GM19240 (cell line): ENCODE results near the gene C1QL1.

Source experiments
- DNase-seq: peaks from one replicate; pipeline ENCODE4 v3.0.0; 2011; ENCODE audit warnings: low spot score; ENCODE audit not compliant: insufficient read length

Gene C1QL1

DNA sequence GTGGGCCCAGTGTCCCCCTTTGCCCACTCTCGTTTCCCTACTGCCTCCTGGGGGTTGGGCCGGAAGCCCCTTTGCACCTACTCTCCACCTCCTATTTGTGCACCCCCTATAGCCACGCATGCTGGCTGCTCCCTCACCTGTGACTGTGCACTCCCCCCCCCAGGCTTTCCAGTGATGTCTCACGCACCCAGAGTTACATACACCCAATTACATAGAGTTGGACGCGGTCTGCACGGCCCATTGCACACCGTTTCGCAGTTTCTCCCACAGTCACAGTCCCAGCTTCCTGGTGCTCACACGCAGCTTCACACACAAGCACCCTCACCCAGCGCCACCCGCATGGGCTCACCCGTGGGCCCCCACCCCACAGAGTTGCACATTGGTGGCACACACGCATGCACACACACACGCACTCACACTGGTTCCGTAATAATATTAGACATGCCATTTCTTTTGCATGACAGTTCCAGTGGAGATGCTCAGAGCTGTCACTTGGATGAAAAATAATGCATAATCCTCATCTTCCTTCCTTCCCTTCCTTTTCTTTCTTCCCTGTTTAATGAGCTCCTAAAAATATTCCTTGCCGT lies 21.5 kb upstream of the C1QL1 start:
- DNase-seq = no peak

DNA sequence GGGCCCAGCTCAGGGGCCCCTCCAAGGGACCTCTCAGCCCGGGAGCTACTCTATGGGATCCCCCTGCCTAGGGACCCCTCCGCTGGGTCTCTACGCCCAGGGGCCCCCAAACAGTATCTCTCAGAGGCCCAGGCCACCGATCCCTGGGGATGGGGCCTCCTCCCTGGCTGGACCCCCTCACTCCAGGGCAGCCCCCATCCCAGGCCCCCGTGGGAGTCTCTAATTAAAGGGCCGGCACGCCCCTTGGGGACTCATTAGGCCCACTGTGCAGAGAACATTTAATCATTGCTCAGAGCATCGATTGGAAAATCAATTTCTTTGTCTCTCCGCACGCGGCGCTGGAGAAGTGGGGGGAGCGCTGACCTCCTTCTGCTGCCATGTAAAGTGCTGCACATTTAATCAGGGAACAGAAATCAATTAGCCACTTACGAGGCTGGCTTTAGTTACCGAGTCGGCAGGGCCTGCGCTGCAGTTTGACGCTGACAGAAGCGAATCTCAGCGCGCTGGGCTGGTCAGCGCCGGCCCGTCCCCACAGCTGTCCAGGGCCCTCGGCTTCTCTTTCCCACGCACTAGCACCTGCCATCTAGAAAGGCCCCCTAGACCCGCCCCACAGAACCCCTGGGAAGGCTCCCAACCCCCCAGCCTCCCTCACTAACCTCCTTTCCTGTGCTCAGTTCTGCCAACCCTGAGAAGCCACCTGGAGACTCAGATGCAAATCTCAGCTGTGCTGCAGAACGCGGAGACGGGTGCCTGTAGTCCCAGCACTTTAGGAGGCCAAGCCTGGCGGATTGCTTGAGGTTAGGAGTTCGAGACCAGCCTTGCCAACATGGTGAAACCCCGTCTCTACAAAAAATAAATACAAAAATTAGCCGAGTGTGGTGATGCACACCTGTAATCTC lies 20.2 kb upstream of the C1QL1 start:
- no peak for DNase-seq

DNA sequence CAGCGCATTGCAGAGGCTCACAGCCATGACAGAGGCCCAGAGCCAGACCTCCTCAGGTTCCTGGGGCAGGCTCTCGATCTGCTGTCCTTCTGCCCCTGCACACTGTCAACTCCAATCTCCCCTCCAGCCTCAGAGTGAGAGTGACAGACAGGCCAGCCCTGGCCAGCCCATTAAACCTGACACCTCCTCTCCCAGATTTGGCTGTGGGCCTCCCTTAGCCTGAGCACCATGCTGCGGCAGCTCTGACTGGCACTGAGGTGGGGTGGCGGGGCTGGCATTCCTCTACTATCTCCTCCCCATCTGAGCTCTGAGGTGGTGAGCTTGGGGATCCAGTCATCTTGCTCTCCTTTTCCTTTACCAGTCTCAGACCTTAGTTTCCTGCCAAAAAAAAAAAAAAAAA lies 15.5 kb upstream of the C1QL1 start:
- no peak for DNase-seq

DNA sequence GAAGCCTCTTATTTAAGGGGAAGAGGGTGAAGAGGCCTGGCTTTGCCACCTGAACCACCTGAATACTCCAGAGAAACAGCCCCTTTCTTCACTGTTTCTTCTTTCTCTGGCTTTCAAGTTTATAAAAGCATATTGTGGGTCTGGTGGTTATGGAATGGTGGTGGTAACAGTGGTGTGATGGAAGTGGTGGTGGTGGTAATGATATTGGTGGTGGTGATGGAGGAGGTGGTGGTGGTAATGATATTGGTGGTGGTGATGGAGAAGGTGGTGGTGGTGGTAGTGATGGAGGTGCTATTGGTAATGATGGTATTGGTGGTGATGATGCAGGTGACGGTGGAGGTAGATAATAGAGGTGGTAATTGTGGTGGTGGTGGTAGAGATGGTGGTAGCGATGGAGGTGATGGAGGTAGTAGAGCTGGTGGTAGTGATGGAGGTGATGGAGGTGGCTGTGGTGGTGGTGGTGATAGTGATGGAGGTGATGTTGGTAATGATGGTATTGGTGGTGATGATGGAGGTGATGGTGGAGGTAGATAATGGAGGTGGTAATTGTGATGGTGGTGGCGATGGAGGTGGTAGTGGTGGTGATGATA lies 14.1 kb upstream of the C1QL1 start:
- DNase-seq = no peak

DNA sequence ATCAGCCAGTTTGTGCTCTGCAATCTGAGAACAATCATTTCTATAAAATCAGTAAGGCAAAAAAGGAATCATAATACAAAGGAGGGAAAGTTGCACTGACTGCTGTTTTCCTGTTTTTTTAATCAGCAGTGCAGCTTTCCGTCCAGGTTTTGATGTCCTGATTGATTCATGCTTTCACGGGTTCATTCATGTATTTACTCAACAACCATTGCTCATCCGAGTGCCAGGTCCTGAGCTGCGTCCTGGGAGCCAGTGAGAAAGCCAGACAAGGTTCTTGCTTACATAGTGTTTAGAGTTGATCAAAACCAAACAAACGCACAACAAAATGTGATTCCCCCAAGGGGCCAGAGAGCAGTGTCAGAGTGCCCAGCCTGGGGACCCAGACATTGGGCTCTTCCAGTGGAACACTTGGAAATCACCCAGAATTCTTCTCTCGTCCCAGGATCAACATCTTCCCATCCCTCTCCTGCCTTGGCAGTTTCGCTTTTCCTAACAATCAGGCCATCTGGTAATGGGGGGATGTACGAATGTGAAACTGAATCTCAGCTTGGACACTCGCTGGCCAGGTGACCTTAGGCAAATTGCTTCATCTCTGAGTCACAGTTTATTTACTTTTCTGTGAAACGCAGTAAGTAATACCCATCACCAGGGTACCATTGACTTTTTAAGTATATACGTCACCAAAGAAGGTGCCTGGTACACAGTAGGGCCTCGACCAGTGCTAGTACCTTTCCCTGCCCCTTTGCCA lies 13.3 kb upstream of the C1QL1 start:
- DNase-seq = no peak

DNA sequence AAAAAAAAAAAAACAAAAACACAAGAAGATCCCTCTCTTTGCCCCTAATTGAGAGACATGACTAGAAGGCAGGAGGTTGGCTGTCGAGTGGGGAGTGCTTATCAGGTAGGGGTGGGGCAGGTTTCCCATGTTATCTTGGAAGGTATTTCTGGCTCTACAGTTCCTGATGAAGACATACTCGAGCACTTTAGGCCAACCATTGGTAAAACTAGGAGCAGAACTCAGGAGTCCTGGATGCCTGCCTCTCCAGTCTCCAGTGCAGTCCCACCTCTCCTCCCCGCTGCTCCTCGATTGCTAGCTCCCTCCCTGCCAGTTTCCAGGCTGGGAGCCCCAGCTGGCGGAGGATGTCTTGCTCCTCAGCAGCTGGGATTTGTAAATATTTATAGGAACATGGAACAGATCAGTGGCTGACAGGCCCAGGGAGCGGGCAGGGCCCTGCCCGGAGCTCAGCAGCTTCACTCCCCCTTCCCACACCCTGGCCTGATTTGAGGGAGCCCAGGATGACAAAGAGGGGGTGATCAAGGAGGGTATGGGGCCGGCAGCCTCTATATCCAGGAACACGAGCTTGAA lies 11.4 kb upstream of the C1QL1 start:
- DNase-seq = no peak

DNA sequence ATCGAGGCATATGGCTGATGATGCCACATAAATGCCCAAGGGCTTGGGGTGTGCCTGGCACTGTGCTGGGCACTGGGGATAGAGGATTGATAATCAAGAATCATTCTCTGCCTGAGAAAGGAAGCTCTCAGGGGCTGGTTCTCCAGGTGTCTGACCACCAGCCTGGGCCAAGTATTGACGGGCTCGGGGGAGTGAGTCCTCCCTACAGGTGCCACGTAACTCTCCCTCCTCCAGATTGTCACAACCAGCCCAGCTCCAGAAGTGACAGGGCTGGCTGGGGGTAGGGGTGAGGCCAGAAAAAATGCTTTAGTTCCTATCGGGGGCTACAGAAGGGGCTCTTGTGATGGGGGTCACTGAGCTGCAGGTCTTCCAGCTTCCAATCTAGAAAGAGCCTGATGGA lies 10.7 kb upstream of the C1QL1 start:
- no peak for DNase-seq

DNA sequence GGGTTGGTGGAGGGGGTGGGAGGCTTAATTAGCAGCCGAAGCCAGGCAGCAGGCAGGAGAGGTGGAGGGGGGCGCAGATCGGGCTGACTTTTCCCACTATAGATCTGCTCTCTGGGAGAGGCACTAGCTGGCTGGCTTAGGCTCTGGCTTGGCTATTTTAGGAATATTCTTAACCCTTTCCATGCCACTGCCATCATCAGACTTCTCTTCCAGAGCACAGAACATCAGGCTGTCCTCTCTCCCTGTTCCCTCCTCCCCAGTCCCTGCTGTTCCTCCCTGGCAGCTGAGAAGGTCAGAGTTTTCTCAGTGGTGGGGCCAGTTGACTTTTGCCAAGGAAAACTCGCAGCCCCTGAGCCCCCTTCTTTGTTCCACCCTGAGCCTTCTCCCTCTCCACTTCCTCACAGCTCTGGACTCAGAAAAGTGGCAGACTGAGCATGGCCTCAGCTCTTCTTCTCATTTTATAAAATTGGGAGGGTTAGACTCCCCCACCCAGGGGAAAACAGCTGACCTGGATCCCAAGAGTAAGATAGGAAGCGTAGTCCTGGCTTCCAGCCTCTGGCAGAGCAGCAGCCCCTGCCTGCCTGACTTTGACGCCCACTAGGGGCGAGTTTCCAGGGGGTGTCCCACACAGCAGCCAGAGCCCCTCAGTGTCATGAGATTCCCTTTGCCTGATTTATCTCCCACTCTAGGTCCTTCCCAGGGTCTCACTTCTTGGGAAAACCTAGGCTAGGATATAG lies 9.9 kb upstream of the C1QL1 start:
- no peak for DNase-seq

DNA sequence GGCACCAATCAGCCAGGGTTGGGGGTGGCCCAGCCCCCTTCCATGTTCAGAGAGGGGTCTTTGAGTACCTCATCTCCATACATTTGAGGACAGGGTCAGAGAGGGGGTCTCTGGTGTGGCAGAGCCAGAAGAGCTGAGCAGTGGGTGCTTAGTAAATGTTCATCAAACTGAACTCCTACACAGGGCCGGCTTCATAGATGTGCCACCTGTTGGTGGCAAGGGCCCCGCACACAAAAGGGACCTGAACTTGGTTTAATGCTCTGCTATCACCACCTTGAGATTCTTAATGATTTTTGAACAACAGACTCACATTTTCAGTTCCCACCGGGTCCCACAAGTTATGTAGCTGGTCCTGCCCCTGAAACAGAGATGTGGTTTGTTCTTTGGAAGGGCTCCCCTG lies 9.0 kb upstream of the C1QL1 start:
- no peak for DNase-seq

DNA sequence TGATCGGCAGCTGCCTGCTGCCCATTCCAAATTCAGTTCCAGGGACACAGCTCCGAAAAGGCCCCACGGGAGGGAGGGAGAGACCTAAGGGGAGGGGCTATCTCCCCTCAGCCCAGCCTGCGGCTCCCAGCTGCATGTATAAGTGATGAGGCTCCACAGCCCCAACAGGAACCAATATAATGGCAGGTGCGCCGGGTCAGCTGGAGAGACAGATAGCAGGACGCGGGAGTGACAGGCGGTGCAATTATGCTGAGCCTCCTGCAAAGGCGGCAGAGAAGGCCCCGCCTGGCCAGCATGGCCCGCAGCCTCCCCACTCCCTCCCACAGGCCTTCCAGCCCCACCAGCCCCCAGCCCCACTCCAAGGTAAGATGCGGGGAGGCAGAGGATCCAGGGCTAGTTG lies 8.1 kb upstream of the C1QL1 start:
- no peak for DNase-seq

DNA sequence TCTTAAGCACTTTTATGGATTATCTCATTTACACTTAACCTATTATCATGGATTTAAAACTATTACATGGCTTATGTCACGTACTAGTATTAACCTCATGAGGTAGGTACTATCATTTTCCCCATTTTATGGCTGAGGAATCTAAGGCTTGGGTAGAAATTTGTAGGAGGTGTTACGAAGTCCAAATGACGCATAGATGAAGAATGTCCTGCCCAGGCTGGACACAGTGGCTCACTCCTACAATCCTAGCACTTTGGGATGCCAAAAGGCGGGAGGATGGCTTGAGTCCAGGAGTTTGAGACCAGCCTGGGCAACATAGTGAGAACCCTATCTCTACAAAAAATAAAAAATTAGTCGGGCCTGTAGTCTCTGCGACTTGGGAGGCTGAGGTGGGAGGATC lies 4.8 kb upstream of the C1QL1 start:
- DNase-seq = no peak

DNA sequence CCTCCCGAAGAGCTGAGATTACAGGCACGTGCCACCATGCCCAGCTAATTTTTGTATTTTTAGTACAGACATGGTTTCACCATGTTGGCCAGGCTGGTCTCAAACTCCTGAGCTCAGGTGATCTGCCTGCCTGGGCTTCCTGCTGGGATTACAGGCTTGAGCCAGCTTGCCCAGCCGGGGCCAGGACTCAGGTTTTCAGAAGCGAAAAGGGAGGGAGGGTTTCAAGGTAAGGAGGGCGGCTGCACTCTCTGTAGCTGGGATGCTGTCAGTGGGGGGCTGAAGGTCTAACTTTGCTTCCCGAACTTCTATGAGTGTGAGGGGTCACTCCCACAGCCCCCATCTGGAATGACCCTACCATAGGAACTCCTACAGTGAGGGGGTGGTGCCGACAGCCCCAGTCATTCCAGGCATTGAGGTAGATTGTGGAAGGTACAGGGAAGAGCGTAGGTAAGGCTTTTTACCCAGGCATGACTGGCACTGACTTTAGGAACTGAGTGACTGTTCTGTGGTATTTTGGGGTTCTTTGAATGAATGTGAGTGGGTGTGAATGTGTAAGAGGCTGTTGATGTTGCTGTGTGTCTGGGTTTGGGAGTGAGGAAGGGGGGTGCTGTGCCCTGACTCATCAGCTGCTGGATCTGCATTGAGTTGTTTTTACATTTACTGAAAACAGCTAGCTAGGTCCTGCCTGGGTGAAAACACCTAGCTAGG lies 3.8 kb upstream of the C1QL1 start:
- no peak for DNase-seq

DNA sequence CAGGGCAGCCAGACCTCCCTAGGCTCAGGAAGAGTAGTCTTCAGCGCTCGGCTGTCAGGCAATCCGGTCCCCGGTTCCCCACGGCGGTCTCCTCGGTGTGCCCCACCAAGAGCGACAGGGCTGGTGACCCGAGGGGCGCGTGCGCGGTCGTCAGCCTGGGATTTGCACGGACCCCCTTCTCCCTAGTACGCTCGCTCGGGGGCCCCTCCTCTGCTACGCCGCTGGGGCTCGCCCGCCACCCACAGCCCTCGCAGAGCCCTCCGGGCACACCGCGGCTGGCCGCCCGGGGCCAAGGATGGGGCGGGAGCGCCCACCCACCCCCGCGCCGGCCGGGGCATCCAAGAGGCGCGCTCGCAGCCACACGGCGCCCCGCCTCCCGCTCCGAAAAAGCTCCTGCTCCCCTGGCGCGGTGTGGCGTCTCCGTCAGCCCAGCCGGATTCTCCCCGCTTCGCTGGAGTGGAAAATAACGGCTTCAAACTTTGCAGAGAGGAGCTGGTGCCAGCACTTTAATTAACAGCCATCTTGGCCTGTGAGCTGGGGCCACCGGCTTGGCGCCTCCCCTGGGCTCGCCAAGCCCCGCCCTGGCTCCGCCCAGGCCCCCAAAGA lies 2.1 kb upstream of the C1QL1 start:
- no peak for DNase-seq

DNA sequence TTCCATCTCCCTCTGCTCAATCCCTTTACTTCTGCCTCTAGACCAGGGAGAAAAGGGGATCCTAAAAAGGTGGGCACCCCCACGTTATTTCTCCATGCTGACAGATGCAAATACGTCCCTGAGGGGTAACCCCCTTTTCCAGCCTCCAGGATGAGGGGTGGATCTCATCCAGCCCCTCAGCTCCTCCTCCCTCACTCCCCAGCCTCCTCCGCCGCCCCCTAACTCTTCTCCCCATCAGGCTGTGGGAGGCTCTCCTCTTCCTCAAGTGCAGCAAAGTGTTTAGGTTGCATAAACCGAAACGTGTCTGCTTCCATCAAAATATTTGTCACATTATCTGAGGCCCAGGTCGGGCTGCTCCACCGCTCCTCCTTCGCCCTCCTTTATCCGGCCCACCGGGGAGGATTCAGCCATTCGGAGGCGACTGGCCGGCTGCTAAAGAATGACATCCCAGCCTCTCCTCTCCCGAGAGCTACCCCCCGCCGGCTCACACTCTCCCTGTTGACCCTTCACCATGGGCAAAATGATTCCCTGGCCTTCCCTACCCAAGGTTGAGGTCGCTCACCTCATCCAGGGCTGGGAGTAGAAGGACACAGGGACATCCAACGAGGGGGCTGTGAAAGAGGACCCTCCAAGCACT lies 1.2 kb upstream of the C1QL1 start:
- DNase-seq = no peak

DNA sequence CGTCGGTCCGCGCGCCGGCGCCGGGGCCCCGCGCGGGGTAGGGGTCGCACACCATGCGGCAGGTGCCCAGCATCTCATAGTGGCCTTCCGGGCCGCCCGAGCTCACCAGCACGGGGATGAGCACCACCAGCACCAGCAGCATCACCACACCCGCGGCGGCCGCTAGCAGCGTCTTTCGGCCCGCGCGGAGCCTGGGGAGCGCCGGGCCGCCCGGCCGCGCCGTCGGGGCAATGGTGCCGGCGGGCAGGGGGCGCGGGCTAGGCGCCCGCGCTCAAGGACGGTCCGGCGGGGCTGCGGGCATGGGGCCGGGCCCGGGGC lies 237 bp downstream of the C1QL1 start:
- no peak for DNase-seq

DNA sequence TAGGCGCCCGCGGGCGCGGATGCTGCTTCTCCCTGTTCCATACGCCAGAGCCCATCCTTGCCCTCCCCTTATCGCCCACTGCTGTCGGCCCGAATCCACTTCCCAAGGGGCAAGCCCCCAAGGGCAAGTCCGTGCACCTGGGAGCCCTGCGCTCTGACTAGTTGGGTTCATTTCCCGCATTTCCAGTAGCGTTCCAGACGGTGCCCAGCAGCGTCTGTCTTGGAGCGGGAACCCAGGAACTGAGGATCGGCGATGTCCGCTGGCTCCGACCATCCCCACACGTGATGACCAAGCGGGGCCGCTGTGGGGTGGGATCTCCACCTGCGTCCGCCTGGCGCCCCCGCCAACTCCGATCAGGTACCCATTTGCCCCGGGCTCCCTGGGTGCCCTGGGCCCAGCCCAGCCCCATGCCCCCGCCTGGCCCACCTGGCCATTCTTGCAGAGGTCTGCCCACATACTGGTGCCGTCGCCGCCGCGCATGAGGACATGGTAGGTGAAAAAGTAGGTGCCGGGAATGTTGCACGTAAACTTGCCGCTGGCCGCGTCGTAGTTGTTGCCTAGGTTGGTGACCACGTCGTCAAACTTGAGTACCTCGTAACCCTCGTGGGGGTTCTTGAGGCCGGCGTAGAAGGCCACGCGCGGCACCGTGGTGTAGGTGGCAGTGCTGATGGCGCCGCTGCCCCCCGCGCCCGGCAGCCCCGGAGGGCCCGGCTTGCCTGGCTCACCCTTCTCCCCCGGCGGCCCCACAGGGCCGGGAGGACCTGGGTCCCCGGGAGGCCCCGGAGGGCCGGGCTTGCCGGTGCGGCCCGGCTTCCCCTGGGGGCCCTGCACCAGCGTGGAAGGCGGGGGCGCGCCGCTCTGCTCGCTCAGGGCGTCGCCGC lies 837 bp downstream of the C1QL1 start:
- no peak for DNase-seq

DNA sequence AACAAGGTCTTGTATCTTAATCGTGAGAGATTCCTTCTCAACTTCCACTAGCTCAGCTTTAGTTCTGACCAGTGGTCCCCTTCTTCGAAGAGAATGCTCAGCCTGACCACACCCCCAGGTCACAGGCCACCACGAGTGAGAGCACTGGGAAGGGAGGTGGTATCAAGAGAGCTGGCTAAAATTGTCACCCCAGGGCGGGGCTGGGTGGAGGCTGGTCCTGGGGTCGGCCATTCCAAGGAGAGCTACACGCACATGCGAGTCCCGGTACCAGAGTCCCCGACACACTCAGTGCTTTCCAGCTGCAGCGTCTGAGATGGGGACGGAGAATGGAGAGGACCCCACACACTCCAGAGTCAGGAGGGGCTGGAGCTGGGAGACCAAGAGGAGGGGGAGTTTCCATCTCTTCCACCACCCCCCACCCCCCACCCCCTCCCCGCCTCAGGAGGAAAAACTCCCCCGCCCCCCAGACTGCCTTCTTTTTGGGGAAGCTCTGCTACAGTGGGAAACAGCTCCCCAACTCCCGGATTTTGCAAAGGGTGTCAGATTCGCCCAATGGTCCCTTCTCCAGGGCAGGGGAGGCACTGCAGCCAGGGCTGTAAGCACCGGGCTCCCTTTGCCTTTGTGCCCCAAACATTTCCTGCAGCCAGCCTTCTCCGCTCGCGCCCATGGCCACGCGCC lies 1.6 kb downstream of the C1QL1 start:
- DNase-seq = no peak
